ENCODE data around the gene SLC30A7. TPM values are rescaled to one million over a fixed set of nuclear protein-coding genes. Genes with fewer than 3 reads are reported as not detected.

Gene SLC30A7
- total RNA-seq, 1 donor from 2014 or later: 56.6 TPM

GRCh38 chr1:101030881-101031280 is 135.0 kb downstream of the SLC30A7 start:
- no peaks in the 10 kb centered on the region for H3K9me3 Mint-ChIP-seq (ENCODE audit: unreplicated experiment)
- Histone ChIP-seq H3K79me2 (ENCODE audit: insufficient read depth, low read length) (peaks cover 23% of the 10 kb centered on the region), H3K4me2 (ENCODE audit: low read length) (no peak overlapping the region), H3K27ac (ENCODE audit: low read depth, low read length) (no peak overlapping the region), H3K27me3 (ENCODE audit: insufficient read depth, low read length) (no peaks in the 10 kb centered on the region), H3K4me1 (ENCODE audit: insufficient read depth, low read length) (peaks cover 4% of the 10 kb centered on the region), H3K9me3 (ENCODE audit: insufficient read depth, low read depth, low read length) (no peaks in the 10 kb centered on the region), H3K9ac (ENCODE audit: low read length) (no peak overlapping the region), H3K36me3 (ENCODE audit: insufficient read depth, low read length) (no peaks in the 10 kb centered on the region), H2AFZ (ENCODE audit: low read depth, low read length) (no peak overlapping the region), H4K20me1 (ENCODE audit: insufficient read depth, low read length) (no peaks in the 10 kb centered on the region), H3K4me3 (ENCODE audit: insufficient read depth, low read depth, low read length) (no peak overlapping the region)
- no peak for DNase-seq (ENCODE audit: low read depth)
- no peak overlapping the region for H3K27ac Mint-ChIP-seq (ENCODE audit: unreplicated experiment)
- FAIRE-seq: no peak
- TF ChIP-seq CTCF (IDR thresholded peaks at IDR 0.05; ENCODE audit: insufficient read depth, low read depth, low read length) (no peak), EZH2 (IDR thresholded peaks at IDR 0.05; ENCODE audit: insufficient read depth, low read length) (no peak)
- H3K27me3 Mint-ChIP-seq (ENCODE audit: low read depth, unreplicated experiment): no peaks in the 10 kb centered on the region
- H3K4me3 Mint-ChIP-seq (ENCODE audit: unreplicated experiment): no peak overlapping the region
- no peaks in the 10 kb centered on the region for H3K36me3 Mint-ChIP-seq (ENCODE audit: low read depth, unreplicated experiment)
- H3K4me1 Mint-ChIP-seq (ENCODE audit: low read depth, unreplicated experiment): peaks cover 7% of the 10 kb centered on the region

Other genes with a start within 250 kb of the SLC30A7 start
- gene VCAM1, start 176.3 kb upstream of the SLC30A7 start, total RNA-seq: 3.2 and 4.6 TPM in 2 replicates
- gene EXTL2, start 1.2 kb upstream of the SLC30A7 start, total RNA-seq: 36.2 and 41.9 TPM in 2 replicates
- gene DPH5, start 129.7 kb downstream of the SLC30A7 start, total RNA-seq: 25.2 and 29.6 TPM in 2 replicates